Fibroblast of the conjunctiva (primary cell): ENCODE measurements around the gene KRT82.
"Not testable (repeated sequence)": the region's sequence is repeated elsewhere in the genome, so short reads cannot be mapped to it uniquely, and the experiment has no call there.

ENCODE experiments used
- DNase-seq: peaks from one replicate; pipeline ENCODE4 v3.0.0-alpha.2; 2010; ENCODE audit warnings: low read depth

Gene KRT82

DNA sequence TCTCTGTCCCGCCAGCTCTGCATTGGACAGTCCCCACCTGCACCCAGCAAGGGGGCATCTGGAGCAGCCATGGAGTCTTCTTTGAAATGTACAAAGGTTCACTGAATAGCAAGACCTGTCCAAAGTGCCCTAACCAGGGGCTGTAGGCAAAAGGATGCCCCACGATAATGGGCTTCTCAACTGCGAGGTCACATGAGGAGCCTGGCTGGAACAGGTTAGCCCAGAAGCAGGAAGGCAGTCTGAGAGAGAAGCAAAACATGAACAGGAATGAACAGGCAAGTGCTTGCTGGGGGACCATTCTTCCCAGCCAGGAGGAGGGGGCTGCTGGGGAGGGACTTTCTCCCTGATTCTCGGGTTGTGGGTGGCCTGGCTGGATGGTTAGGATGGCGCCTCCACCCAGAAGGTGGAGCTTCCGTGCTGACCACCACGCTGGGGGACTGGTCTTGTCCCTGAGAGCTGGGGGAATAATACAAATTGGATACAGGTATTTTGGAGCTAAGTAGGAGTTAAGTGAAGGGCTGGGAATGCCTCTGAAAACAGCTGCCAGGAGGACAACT, 46.0 kb downstream of the KRT82 start:
- no peak for DNase-seq

GRCh38 chr12:52359621-52360061, 46.5 kb downstream of the KRT82 start:
- no peak for DNase-seq

- DNase-seq, result no peak
Observed at GRCh38 chr12:52358575-52359350, 47.4 kb downstream of the KRT82 start.

GRCh38 chr12:52356762-52357580, 49.2 kb downstream of the KRT82 start:
- DNase-seq, result no peak

GRCh38 chr12:52356031-52356761, 49.9 kb downstream of the KRT82 start:
- DNase-seq, result no peak

- no peak for DNase-seq
Observed at GRCh38 chr12:52355176-52355575, 51.0 kb downstream of the KRT82 start.

GRCh38 chr12:52354200-52354599, 51.9 kb downstream of the KRT82 start:
- DNase-seq, result no peak

GRCh38 chr12:52353766-52354165, 52.4 kb downstream of the KRT82 start:
- no peak for DNase-seq

- no peak for DNase-seq
Observed at GRCh38 chr12:52352951-52353350, 53.2 kb downstream of the KRT82 start.

GRCh38 chr12:52351196-52352059, 54.7 kb downstream of the KRT82 start:
- DNase-seq, result no peak

DNA sequence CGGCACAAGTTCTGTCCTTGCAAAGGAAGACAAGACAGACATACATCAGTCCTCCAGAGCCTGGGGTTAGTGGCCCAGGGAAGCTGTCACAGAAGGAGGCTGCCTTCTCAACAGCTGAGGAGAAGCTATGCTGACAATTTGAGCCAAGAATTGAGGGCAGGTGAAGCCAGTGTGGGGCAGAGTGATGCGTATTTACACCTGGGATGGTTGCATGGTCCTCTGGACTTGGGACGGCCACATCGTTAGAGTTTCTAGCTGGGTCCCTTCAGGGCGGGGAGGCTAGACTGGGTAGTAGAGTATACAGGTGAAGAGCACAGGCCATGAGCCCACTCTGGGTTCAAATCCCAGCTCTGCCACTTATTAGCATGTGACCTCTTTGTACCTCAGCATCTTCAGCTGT, 55.3 kb downstream of the KRT82 start:
- no peak for DNase-seq

GRCh38 chr12:52350021-52350620, 56.0 kb downstream of the KRT82 start:
- DNase-seq, result no peak

GRCh38 chr12:52349196-52349595, 56.9 kb downstream of the KRT82 start:
- DNase-seq, result no peak

GRCh38 chr12:52347551-52348510, 58.3 kb downstream of the KRT82 start:
- DNase-seq, result no peak

GRCh38 chr12:52347016-52347415, 59.1 kb downstream of the KRT82 start:
- no peak for DNase-seq

DNA sequence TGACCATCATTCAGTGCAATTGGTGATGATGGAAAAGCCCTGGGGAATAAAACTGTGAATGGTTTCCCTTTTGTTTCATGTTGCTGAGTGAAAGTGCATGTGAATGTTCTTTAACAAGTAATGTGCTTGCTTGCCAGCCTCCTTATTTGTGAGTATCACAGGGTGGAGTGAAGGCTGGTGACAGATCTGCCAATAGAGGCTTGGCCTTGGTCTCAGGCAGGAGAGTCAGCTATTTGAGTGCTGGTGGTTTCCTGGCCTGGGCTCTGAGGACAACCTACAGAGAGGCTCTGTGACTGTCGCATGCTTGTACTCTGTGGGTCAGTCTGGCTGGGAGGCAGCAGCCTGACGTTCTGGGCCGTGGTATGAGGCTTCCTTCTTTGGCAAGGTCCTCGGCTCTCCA, 59.5 kb downstream of the KRT82 start:
- no peak for DNase-seq

- not testable (repeated sequence) for DNase-seq
Observed at GRCh38 chr12:52345041-52345440, 61.1 kb downstream of the KRT82 start.

DNA sequence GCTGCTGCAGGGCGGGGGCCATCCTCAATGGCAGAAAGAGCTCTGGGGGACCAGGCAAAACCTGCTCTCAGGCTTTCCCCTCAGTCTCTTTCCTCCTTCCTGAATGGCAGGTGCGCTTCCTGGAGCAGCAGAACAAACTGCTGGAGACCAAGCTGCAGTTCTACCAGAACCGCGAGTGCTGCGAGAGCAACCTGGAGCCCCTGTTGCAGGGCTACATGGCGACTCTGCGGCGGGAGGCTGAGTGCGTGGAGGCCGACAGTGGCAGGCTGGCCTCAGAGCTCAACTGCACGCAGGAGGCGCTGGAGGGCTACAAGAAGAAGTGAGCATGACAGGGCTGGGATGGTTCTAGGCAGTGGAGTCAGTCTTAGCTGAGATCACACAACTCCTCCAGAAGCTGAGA, 62.0 kb downstream of the KRT82 start:
- no peak for DNase-seq
